Nasal cavity respiratory epithelium epithelial cell of viscerocranial mucosa (primary cell): Measurements from ENCODE around the gene CMYA5. TPM values are rescaled to one million over a fixed set of nuclear protein-coding genes. Genes with fewer than 3 reads are reported as not detected.

Source experiments
- total RNA-seq: library from RNA; depleted of rRNA; stranded (reverse); fragments of >200 nt; gene quantifications from 2 replicates; pipeline ENCODE4 v1.2.3, GENCODE V29; 2014

CMYA5 gene
- total RNA-seq = 0.34 and 0.85 TPM in 2 replicates

DNA sequence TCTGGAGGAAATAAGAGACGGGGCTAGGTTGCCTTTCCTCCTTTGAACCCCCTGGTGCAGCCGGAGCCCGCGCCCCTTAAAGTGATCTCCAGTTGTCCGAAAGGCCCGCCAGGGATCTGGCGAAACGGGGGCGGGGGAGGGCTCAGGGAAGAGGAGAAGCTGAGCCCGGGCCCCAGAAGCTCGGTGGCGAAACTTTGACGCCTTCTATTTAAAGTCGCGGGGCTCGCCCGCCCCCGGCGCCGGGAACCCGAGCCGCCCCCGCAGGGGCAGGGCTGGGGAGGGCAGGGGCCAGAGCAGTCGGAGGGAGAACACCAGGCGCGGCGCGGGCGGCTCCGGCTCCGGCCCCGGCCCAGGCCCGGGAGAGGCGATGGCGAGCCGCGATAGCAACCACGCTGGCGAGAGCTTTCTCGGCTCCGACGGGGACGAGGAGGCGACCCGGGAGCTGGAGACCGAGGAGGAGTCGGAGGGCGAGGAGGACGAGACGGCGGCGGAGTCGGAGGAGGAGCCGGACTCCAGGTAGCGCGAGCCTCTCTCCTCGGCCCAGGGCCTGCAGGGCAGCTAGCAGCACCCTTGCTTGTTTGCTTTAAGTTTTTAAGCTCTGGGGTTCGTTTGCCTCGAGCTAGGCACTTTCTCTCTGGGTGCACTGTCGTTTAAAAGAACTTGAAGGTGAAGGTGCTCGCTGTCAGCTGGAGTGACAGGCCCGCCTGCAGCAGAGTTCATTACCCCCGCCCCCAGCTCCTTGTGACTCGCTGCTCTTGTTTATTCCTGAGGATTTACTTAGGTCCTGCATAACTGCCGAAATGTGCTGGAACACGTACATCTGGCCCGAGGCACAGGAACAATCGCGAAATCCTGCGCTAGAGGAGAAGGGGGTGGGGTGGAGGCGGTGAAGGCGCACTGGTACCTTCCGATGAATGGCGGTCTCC is at the start of gene CMYA5:
Gene CMYA5, plus strand, starts transcription at position 296 of the 926 bp plus-strand sequence. Its CDS starts 72 bp downstream, at position 368.

Other genes with a start within 250 kb of the CMYA5 start
- gene HOMER1, start 175.7 kb upstream of the CMYA5 start, total RNA-seq = 35.2 and 42.8 TPM in 2 replicates
- 33.2 and 48.6 TPM in 2 replicates for gene TENT2, start 77.4 kb upstream of the CMYA5 start, total RNA-seq